Measurements from ENCODE around the gene SLC26A11. TPM values are rescaled to one million over a fixed set of nuclear protein-coding genes. Genes with fewer than 3 reads are reported as not detected.

SLC26A11 gene
- total RNA-seq, 1 donor from 2014 or later, result 23.6 TPM

GRCh38 chr17:80264205-80265075, 44.2 kb downstream of the SLC26A11 start:
- Mint-ChIP-seq H3K27me3 (no peaks in the 10 kb centered on the region), H3K36me3 (peaks cover 4% of the 10 kb centered on the region), H3K9me3 (no peaks in the 10 kb centered on the region), H3K27ac (no peak overlapping the region), H3K4me1 (ENCODE audit: unreplicated experiment) (peaks cover 11% of the 10 kb centered on the region), H3K4me3 (peak overlapping the region; percentile 66)
- no peak for TF ChIP-seq CTCF (conservative IDR thresholded peaks at IDR 0.05)
- no peak for DNase-seq (ENCODE audit: extremely low spot score, unreplicated experiment)

GRCh38 chr17:80265205-80266068, 45.2 kb downstream of the SLC26A11 start:
- DNase-seq (ENCODE audit: extremely low spot score, unreplicated experiment), result no peak
- Mint-ChIP-seq H3K4me3 (no peak overlapping the region), H3K27ac (peak overlapping the region; percentile 29)

GRCh38 chr17:80267391-80267790, 47.2 kb downstream of the SLC26A11 start:
- peaks cover 4% of the 10 kb centered on the region for H3K4me1 Mint-ChIP-seq (ENCODE audit: unreplicated experiment)
- no peak overlapping the region for H3K4me3 Mint-ChIP-seq
- H3K36me3 Mint-ChIP-seq, result peaks cover 8% of the 10 kb centered on the region
- H3K27ac Mint-ChIP-seq, result no peak overlapping the region
- H3K9me3 Mint-ChIP-seq, result peaks cover 4% of the 10 kb centered on the region
- DNase-seq (ENCODE audit: extremely low spot score, unreplicated experiment), result no peak
- H3K27me3 Mint-ChIP-seq, result no peaks in the 10 kb centered on the region
- TF ChIP-seq CTCF (conservative IDR thresholded peaks at IDR 0.05), result no peak

More at GRCh38 chr17:80265205-80266068, 45.2 kb downstream of the SLC26A11 start:
- TF ChIP-seq CTCF (conservative IDR thresholded peaks at IDR 0.05), result no peak
- Mint-ChIP-seq H3K36me3 (peaks cover 4% of the 10 kb centered on the region), H3K4me1 (ENCODE audit: unreplicated experiment) (peaks cover 11% of the 10 kb centered on the region), H3K27me3 (no peaks in the 10 kb centered on the region), H3K9me3 (no peaks in the 10 kb centered on the region)

- no peak overlapping the region for H3K4me3 Mint-ChIP-seq
- peaks cover 8% of the 10 kb centered on the region for H3K36me3 Mint-ChIP-seq
- H3K27me3 Mint-ChIP-seq, result no peaks in the 10 kb centered on the region
- no peak for TF ChIP-seq CTCF (conservative IDR thresholded peaks at IDR 0.05)
- no peak for DNase-seq (ENCODE audit: extremely low spot score, unreplicated experiment)
- peaks cover 4% of the 10 kb centered on the region for H3K4me1 Mint-ChIP-seq (ENCODE audit: unreplicated experiment)
- peaks cover 4% of the 10 kb centered on the region for H3K9me3 Mint-ChIP-seq
- no peak overlapping the region for H3K27ac Mint-ChIP-seq
These were observed 48.2 kb downstream of the SLC26A11 start for GRCh38 chr17:80268427-80268826.

- H3K27ac Mint-ChIP-seq, result no peak overlapping the region
- no peak overlapping the region for H3K4me3 Mint-ChIP-seq
- TF ChIP-seq CTCF (conservative IDR thresholded peaks at IDR 0.05), result no peak
- H3K9me3 Mint-ChIP-seq, result peaks cover 4% of the 10 kb centered on the region
- DNase-seq (ENCODE audit: extremely low spot score, unreplicated experiment), result no peak
- no peaks in the 10 kb centered on the region for H3K27me3 Mint-ChIP-seq
- peaks cover 4% of the 10 kb centered on the region for H3K4me1 Mint-ChIP-seq (ENCODE audit: unreplicated experiment)
- peaks cover 12% of the 10 kb centered on the region for H3K36me3 Mint-ChIP-seq
These were observed 49.2 kb downstream of the SLC26A11 start for GRCh38 chr17:80269405-80269807.

Measured in type B pancreatic cell (in vitro differentiated cells).